GM19351 (cell line): ENCODE data around the gene PCSK6.

Experiments used
- ATAC-seq: cut with Tn5 transposase; IDR thresholded peaks from one replicate; pipeline ENCODE4 v1.9.1; 2021; ENCODE audit warnings: mild to moderate bottlenecking, moderate library complexity; ENCODE audit not compliant: unreplicated experiment

PCSK6 gene

DNA sequence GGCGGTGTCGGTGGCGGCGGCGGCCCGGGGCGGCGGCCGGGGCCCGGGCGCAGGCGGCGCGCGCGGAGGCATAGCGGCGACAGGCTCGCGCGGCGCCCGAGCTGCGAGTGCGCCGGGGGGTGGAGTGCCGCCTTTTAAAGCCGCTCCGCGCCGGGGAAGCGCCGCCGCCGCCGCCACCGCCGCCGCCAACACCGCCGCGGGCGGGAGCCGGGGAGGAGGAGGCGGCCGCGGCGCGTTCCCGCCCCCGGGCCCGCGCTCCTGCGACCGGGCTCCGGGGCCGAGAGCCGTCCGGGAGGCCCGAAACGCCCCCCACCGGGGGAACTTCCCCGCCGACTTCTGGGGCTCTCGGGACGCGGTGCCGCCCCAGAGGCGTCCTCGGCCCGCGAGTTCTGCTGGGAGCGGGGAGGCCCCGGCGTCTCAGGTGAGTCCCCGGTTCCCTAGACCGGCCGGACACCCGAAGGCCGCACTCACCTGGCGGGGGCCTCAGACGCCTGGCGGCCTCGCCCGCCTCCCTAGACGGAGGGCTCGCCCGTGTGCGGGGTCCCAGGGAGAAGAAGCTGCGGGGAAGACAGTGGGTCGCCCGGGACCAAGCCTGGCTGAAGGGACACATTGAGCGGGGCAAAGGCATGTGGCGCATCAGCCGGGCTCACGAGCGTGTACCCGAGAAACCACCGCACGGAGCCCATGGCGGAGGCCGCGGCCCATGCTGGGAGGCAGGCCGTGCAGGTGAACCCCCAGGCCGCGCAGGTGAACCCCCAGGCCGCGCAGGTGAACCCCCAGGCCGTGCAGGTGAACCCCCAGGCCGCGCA, at the start of gene PCSK6:
Gene PCSK6 (minus strand): TSS at position 109 of the 809 bp plus-strand sequence. CDS start 37 bp downstream, at position 72.
- ATAC-seq = no peak

DNA sequence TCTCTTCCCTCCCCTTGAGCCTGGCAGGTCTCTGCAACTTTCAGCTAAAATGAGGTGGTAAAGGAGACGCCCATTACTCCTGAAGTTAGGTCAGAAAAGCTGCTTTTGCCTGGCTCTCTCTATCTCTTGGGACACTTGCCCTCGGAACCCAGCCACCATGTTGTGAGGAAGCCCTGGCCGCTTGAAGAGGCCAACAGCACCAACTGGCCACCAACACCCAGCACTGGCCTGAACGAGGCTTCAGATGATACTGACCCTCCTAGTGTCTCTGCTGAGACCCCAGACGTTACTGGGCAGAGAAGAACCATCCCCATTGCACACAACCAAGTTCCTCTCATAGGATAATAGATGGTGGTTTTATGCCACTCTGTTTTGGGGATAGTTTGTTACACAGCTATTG, 49.5 kb upstream of the PCSK6 start:
- no peak for ATAC-seq

DNA sequence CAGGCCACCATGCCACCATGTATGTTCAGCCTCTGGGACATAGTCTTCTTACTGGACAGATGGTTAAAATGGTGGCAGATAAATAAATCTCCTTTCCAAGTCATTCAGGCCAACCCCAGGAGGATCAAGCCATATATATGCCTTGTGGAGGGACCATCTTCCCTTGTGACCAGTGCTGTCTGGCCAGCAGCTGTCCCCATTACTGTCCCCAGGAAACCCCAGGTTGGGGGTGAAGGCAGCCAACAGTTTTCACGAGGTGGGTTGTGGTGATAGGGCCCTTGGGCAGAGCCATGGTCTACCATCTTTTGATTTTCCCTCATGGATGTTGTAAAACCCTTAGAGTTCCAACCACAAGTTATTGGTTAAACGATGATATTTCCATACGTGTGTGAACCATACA, 48.7 kb upstream of the PCSK6 start:
- ATAC-seq = no peak

DNA sequence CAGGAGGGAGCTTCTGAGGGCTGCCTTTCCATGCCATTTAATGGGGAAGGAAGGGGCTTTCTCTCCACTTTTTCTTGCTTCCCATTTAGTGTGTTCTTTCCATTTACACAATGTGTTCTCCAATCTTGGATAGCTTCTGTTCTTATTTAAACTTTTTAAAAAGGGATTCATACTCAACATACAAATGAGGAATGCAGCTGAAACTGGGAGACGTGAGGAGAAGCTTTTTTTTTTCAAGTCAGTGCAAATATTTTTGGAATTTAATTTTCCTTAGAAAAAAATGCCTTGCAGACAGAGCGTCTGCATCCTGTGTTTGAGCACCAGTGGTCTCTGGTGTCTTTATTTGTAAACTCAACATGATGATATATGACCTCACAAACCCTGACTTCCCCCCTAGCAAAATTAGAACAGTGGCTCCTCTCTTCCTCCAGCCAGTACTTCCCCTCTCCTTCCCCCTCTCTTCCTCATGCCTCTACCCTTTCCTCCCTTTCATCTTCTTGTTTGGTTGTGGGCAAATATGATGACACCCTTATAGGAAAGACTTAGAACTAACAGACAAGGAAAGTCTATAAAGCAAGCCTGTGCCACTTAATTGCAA, 48.1 kb upstream of the PCSK6 start:
- no peak for ATAC-seq

DNA sequence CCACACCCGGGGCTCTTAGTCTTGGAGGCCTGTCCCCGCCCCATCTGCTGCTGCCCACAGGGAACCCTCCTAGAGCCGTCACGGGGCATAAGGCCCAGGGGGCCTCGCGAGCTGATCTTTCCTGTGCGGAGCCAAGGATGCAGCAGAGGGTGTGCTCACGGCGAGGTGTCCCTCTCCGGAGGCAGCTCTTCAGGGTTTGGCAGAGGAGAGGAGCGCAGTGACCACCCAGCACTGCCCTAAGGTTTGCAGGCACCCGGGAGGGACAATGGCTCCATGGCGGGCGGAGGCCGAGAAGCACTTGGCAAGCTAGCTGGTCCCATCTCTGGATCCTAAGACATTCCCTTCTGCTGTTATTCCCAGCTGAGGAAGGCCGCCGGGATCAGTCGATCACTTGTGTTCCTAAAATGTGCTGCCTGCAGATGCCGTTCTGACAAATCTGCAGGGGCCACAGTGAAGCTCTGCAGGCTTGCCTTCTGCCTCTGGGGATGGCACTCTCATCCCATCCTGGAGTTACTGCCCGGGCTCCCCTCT, 47.4 kb upstream of the PCSK6 start:
- ATAC-seq = no peak

DNA sequence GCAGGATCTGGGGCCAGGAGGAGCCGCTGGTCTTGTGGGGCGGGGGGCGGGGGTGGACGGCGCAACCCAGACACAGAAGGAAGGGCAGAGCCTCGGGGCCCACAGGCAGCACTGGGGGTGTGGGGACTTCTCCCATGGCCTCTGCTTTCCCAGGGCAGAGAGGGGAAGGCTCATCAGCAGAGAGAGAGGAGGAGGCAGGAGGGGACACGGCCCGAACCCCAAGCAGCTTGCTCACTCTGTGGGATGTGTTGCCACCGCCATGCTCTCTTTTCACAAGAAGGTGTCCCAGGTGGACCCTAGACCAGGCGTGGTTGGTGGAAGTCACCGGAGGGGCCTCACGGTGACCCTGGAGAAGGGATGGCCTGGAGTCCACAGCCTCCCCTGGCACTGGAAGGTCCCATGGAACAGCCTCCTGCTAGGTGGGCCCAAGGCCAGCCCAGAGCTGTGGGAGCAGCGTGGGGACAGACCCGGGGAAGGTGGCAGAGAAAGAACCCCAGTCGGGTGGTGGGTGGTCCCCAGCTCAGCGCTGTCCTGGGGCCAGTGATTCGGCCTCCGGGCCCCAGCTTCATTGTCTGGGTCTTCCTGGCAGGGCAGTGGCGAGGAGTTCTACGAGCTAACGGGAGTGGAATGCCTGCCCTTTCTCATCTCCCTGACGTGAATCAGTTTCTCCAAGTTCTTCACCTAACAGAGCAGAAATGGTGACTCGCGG, 46.8 kb upstream of the PCSK6 start:
- no peak for ATAC-seq

DNA sequence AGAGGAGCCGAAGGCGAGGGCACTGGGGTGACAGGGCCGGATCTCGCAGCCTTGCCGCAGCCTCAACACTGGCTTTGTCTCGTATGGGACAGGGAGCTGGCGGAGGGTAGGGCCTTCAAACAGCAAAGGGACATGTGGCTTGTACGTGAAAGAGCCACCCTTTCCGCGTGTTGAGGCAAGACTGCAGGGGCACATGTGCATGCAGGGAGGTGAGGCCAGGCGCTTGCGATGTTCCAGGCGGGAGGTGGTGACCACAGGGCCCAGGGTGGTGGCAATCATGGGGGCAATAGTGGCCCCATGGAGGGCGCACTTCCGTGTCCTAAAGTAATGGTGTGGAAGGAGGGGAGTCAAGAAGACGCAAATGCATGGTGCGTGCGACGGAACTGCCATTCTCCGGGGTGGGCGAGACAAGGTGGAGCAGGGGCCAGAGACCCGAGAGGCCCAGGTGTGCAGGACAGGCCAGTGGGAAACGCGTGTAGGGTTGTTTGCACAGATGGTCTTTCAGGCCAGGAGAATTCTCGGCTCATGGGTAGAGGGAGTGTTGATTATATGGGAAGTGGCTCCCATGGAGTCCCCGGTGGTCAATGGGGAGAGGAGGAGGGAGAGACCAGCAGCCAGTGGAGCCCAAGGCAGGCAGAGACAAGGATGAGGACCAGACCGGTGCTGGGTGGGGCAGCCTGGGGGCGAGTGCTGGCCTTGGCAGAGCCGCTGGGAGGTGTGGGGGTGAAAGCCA, 45.8 kb upstream of the PCSK6 start:
- no peak for ATAC-seq

DNA sequence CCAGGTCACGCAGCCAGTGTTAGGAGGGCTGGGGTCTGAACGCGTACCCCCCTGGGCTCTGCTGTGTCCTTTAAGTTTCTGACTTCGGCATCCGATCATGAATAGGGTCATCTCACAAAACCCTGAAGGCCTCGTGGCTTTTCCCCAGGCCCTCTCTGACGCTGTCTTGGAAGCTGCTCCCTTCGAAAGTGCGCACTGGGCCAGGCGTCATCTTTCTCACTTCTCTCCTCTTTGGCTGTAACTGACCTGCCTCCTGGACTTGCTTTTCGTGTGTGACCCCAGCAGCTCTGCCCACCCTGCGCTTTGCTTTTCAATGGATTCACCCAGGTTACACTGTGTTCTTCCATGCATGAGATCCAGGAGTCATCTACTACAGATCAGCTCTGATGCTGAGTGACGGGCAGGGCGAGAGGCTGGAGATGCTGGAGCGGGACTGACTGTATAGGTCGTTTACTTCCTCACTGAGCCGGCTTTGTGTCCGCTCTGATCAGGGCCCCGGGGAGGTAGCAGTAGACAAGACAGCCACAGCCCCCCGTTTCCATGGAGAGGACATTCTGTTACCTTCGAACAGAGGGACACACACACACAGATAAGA, 45.0 kb upstream of the PCSK6 start:
- no peak for ATAC-seq

DNA sequence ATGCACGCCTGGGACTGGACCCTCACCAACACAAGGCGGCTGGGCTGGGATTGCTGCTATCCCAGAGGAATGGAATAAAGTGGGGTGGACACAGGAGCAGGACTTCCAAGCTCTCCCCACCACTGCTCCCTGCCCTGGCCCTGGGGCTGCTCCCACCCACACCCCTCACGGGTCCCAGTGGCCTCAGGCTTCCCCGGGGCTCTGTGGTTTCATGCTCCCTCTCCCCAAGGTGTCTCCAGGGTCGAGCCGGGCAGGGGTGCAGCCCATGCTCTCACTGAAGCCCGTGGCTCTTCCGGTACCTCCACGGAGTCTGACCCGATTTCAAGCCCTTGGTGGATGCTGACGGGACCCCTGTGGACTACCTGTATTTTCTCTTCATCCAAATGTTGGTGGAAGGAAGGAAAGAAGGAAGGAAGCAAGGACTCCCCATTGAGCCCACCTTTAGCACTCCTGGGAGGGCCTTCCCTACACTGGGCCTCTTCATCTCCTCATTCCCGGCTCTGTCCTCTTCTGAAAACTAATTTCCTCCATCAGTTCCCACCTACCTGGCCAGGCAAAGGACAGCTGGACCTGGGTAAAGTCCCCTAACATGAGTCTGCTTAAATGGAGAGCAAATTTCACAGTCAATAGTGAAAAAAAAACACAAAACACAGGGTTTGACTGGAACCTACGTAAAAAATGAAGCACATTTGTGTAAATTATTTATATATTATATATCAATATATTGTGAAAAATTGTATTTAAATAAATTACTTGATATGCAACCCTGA, 44.0 kb upstream of the PCSK6 start:
- no peak for ATAC-seq

DNA sequence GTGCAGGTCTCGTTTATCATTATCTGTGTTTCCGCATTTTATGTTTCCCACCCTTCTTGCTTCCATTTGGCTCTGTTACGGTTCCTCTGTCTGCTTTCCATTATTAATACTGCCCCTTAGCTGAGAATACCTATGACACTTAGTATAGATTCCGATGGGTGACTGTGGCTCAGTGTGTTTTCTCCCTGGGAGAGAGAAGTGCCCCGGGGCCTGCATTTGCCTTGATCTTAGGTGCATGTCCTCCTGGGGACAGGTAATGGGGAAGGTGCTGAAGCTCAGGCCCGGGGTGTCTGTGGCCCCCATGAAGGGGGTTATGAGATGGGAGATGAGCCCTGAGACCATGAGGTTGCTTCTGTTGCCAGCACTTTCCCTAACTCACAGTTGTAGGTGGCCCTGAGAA, 43.4 kb upstream of the PCSK6 start:
- no peak for ATAC-seq

DNA sequence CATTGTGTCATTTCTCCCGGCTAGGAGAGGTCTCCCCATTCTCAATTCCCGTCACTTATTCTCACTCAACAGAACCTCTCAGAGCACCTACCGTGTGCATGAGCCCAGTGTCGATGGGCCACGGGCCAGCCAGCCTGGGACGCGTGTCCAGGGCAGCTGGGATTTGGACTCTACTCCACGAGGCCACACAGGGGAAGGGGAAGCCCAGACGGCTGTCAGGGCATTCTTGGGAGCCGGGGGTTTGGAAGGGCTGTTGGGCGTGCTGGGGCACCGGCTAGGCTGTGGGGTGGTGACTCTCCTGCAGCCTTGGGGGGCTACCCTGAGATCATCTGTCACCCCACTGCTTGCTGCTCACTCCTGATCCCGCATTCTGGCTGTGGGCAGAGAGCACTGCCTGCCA, 41.7 kb upstream of the PCSK6 start:
- no peak for ATAC-seq

DNA sequence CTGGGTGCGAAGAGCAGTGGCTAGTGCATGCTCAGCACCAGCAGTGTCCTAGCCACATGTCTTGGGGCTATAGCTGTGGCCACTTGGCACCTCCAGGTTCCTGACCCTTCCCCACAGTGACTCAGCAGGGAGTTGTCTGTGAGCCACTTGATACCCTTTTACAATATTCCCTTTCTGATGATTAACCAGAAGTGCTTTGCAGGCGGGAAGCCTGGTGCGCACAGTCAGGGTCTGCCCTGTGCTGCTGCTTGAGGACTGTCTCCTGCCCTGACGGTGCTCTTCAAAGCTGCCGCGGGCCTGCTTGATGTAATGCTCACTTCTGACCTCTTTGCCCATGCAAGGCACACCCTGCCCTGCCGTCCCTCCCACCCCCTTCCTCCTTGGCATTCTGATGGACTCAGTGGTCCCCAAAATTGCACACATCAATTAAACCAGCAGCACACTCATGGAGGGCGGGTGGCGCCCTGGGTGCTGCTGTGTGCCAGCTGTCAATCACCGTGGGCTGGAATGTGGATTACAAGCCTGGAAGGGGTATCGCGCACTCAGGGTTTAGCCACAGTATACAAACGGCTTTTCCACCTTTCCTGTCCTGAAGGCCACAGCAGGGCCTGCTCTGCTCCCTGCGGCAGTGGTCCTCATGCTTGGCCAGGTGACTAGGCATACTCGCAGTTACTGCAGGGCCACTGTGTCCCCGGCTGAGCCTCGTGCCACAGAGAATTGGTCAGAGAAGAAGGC, 40.9 kb upstream of the PCSK6 start:
- no peak for ATAC-seq

DNA sequence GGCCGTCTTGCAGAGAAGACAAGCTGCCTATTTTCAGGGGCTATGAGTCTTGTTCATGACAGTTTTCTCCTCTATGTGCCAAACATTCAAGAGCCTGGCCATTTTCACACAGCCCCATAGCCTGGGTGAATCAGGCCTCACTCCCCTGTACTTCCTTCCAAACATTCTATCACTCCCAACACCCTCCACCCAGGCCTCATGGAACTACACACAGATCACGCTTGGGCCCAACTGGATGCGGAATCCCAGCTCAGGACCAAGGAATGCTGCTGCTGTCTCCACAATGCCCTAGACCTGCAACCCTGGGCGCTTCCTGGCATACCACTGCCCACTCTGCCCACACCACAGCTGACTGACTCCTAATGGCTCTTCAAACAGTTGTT, 39.4 kb upstream of the PCSK6 start:
- ATAC-seq = no peak

DNA sequence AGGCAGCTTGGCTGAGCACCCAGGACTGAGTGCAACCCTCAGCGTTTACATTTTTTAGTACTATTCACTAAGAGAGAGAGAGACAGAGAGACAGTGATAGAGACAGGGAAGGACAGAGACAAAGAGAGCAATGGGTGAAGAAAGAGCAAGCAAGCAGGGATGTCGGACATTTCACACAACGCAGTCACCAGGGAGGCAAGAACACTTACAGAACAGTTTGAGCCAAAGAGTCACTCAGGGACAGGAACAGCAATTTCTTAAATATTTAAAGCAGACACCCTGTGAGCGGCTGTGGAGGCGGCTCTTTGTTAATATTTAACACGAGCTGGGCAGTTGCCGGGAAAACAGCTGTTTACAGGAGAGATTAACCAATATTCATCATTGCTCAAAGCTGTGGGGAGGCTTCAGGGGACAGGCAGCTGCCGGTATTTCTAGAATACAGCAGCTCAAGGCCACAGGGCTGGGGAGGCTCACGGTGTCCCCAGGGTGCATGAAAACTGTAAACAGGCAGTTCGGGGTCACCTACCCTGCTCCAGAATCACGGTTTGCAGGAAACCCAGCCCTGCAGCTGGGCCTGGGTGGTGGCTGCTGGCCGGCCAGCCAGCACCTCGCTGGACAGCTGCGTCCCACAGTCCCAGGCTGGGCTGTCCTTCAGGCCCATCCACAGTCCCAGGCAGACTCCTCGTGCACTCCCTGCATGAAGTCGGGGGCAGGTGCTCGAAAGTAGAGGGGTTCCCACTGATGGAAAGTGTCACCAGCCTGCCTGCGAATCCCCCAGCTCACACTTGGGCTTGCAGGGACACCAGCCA, 38.8 kb upstream of the PCSK6 start:
- no peak for ATAC-seq

DNA sequence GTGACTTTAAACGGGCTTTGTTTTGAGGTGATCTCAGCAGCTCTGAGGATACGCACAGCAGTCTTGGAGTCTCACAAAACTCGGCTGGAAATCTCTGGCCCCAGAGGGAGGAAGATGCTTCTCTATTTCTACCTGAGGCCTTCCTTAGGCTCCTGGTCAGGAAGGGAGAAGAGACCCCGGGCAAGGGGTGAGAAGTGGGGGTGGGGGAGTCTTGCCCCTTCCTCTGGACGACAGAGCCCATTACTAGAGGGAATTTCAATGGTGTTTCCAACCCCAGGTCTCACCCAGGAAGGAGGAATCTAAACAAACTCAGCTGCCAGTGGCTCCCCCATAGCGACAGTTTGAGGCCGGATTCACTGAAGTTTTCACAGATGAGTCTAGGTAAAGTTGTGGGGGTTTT, 37.4 kb upstream of the PCSK6 start:
- no peak for ATAC-seq

DNA sequence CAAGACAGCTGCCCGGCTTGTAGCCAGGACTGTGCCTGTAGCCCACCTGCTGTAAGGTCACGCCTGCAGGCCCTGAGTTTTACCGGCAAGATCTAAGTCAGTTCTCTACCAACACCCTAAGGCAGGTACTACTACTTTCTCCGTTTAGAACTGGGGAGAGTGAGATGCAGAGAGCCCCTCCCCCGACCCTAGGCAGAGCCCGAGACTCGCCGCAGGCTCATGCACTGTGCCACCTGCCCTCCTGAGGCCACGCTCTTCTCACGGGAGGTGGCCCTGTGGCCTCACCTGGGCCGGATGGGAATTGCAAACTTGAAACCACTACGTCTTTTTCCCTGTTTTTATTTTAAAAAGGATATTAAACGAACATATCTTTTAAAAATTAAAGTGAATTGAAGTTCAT, 36.9 kb upstream of the PCSK6 start:
- no peak for ATAC-seq

DNA sequence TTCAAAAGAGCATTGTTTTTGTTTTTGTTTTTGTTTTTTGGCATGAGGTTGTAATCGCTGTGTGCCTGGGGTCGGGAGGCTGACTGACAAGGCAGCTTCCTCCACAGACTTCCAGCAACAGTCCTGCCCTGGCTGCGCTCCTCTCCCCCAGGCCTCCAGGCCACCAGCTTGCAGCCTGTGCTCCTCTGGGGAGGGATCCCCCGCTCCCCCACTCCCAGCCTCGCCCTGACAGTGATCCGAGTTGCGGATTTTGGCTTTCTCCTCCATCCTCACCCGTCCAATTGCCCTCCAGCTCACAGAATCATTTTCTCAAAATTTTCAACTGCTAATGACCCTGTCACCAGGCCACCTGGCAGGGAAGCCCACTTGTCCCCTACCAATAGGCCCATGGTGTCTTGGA, 36.5 kb upstream of the PCSK6 start:
- ATAC-seq = no peak

DNA sequence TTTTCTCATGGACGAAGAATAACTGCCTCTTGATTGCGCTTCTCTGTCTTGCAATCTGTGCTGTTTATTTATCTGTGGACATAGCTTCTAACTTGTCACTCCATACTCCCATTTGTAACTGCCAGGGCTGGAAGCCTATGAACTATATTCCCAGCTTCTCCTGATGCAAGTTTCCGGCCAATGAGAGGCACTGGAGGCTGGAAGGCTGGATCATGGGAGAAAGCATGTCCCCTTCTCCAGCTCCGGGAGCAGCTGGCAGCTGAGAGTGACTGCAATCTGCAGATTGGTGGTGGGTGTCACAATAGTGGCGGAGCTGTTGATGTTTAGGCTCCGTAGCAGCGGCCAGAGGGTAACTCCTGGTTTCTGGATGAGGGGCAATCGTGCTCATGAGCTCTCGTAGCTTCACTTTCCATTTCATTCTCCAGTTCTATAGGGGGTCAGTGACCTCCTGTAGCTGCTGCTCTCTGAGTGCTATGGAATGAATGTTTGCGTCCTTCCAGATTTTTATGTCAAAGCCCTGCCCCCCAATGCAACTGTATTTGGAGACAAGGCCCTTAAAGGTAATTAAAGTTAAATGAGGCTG, 35.7 kb upstream of the PCSK6 start:
- ATAC-seq = no peak
